Pericardium fibroblast (primary cell): Measurements from ENCODE around the gene RASA4. TPM values are rescaled to one million over a fixed set of nuclear protein-coding genes. Genes with fewer than 3 reads are reported as not detected.

Experiments
- total RNA-seq: library from RNA; depleted of rRNA; stranded (reverse); fragments of >200 nt; gene quantifications from 2 replicates; pipeline ENCODE4 v1.2.3, GENCODE V29; 2015

Gene RASA4
- 6.0 and 9.3 TPM in 2 replicates for total RNA-seq

DNA sequence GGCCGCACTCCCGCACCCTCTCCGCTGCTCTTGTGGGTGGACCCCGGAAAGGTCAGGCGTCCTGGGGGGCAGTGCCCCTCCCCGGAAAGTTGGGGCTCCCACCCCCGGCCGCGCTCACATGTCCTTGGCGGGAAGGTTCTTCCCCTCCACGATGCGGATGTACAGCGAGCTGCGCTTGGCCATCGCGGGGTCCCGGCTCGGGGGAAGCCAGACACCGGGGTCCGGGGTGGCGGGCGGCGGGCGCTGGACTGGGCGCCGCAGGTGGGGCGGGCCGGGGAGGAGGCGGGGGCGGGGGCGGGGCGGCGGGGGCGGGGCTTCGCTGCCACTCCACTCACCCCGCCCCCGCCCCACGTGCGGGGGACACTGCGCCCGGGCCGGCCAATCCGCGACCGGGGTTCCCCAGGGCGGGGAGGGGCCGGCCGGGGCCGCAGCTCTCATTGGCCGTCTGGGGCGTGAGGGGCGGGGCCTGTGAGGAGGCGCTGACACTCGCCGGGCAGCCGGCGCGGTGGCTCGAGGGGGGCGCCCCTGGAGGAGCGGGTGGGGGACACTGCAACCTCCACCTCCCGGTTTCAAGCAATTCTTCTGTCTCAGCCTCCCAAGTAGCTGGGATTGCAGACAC lies at the start of gene RASA4:
RASA4 (minus strand) TSS at position 250 of the 619 bp plus-strand sequence; CDS start at position 183, 67 bp downstream.

DNA sequence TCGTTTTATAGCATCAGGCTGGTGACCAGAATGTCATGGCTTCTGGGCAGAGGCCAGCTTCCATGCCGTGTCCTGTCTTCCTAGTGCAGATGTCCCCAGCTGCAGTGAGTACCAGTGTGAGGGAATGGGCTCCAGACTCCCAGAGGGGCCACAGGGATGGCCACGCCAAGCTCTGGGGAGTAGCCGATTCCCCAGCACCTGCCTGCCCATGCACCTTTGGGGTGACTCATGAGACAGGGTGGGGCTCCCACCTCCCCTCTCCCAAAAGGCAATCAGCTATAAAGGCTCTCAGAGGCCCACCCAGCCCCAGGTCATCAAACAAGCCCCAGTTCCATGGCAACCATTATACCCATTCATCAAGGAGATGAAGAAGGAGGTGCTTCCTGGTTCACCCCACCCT lies 33.4 kb upstream of the RASA4 start, which contains the start of gene SPDYE2B:
SPDYE2B (plus strand) TSS at position 396 of the 400 bp plus-strand sequence. CDS start 2,030 bp downstream, outside the sequence.

GRCh38 chr7:102642691-102643090 lies 26.1 kb upstream of the RASA4 start, which contains the start of gene UPK3BL1:
TSS of gene UPK3BL1 (minus strand) at chr7:102642791. CDS start at chr7:102642741, 50 bp downstream.

DNA sequence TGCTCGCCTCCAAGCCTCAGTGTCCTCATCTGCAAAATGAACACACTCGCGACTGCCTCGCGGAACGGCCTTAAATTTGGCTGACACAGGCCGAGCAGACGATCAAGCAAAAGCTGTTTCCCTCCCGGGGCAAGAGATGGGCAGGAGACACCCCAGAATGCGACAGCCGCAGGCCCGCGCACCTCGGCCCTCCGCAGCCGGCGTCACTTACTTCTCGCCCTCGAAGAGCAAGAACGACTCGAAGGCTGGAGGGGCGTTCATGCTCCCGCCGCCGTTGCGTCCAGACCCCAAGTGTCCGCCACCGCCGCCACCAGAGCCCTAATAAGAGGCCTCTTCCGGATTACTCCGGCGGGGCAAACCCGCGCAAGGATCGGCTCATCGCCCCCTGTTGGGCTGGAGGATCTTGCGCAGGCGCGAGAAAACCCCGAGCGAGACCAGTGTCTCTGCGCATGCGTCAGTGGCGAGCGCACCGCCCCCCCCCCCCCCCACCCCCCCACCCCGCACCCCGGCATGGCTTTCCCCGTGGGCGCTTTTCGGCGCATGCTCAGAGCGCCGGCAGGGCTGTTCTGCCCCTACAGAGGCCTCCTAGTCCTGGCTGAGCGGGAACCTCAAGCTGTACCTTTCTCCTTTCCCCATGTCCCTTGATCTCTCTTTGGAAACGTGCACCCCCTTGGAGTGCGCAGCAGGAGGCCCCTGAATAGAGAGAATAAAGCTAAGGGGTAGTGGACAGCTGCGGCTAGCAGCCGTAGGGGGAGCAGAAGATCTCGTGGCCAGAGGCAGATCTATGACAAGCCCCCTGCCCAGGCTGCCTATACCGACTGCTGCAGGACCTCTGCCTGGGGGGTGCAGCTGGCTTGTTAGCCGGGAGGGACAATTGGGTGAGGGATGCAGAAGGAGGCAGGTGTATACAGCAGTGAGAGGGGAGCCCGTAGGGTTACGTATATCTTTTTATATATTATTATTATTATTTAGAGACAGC lies 44.0 kb downstream of the RASA4 start, which contains the start of gene POLR2J3:
POLR2J3 (minus strand) TSS at position 323 of the 979 bp plus-strand sequence; CDS start at position 261, 62 bp downstream.

DNA sequence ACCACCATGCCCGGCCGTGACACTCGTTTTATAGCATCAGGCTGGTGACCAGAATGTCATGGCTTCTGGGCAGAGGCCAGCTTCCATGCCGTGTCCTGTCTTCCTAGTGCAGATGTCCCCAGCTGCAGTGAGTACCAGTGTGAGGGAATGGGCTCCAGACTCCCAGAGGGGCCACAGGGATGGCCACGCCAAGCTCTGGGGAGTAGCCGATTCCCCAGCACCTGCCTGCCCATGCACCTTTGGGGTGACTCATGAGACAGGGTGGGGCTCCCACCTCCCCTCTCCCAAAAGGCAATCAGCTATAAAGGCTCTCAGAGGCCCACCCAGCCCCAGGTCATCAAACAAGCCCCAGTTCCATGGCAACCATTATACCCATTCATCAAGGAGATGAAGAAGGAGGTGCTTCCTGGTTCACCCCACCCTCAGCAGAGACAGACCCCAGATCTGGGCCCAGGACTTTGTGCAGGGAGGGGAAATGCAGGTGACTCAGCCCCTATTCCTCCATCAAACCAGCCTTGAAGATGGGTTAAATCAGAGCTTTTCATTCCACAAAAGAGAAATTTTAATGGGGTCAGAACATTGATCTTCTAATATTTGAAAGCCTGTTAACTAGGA lies 65.6 kb downstream of the RASA4 start, which contains the start of gene SPDYE2:
SPDYE2 (plus strand) TSS at position 419 of the 615 bp plus-strand sequence. CDS start 2,030 bp downstream, outside the sequence.

GRCh38 chr7:102543596-102543995 lies 73.0 kb downstream of the RASA4 start, which contains the start of gene UPK3BL2:
TSS of gene UPK3BL2 (minus strand) at chr7:102543696. CDS start at chr7:102543636, 60 bp downstream.

Other genes with a start within 250 kb of the RASA4 start
- gene PRKRIP1, start 220.4 kb downstream of the RASA4 start, total RNA-seq: 11.2 and 14.8 TPM in 2 replicates
- gene ORAI2, start 183.2 kb downstream of the RASA4 start, total RNA-seq: 28.3 and 34.1 TPM in 2 replicates
- 22.4 and 28.2 TPM in 2 replicates for gene ALKBH4, start 151.9 kb downstream of the RASA4 start, total RNA-seq
- 5.6 and 7.5 TPM in 2 replicates for gene LRWD1, start 151.8 kb downstream of the RASA4 start, total RNA-seq
- gene POLR2J, start 137.8 kb downstream of the RASA4 start, total RNA-seq: 24.0 and 47.8 TPM in 2 replicates
- gene RASA4B, start 99.0 kb downstream of the RASA4 start, total RNA-seq: 1.8 and 10.6 TPM in 2 replicates
- gene UPK3BL2, start 73.1 kb downstream of the RASA4 start, total RNA-seq: 0.09 and 0.35 TPM in 2 replicates
- gene SPDYE2, start 65.5 kb downstream of the RASA4 start, total RNA-seq: not detected in 2 replicates
- gene POLR2J3, start 44.2 kb downstream of the RASA4 start, total RNA-seq: 4.1 and 13.4 TPM in 2 replicates
- 20.4 and 22.5 TPM in 2 replicates for gene UPK3BL1, start 26.0 kb upstream of the RASA4 start, total RNA-seq
- gene SPDYE2B, start 33.6 kb upstream of the RASA4 start, total RNA-seq: not detected in 2 replicates
- gene POLR2J2, start 54.9 kb upstream of the RASA4 start, total RNA-seq: 0.23 TPM in 1 of 2 replicates, not detected in the other
- 2.3 and 4.0 TPM in 2 replicates for gene FAM185A, start 132.2 kb upstream of the RASA4 start, total RNA-seq